Measurements from ENCODE around the gene ATRIP. TPM values are rescaled to one million over a fixed set of nuclear protein-coding genes. Genes with fewer than 3 reads are reported as not detected.

ATRIP gene
- total RNA-seq, 1 experiment from 2014 or later = 4.0 TPM

DNA sequence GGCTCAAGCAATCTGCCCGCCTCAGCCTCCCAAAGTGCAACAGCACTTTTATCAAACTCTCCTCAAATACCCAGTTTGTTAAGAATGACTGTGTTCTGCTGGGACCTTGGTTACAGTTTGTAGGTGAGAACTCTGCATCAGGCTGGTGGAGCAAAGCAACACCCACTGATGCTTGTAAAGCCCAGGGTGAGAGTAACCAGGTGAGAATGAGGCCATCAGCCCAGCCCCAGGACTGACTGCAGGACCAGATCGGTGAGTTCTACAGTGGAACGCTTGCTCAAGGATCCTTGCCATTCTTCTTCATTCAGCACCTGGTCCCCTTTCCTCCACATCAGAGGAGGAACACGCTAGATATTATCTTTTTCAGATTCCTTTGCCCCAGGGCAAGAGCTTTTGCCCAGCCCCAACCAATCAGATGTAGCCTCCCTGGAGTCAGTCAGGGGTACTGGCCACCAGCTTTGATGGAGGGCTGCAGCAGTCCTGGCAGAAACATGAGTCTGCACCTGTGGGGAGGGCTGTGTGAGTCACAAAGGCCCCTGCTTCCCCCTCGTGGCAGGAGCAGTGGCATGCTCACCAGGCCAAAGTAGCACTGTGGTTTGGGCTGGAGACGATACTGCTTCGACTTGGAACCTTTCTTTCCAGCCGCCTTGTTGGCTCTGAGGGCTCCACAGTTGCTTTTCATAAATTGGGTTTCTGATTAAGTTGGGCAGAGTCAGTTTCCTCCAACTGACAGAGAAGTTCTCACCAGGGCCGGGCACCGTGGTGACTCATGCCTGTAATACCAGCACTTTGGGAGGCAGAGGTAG lies 60.9 kb downstream of the ATRIP start:
- DNase-seq (ENCODE audit: low read depth) = peak; percentile 85
- in situ Hi-C loops (cut with HindIII; ENCODE audit: low pct_unique_long_range_greater_than_20kb, low sequenced_read_pairs) = no loop called here

DNA sequence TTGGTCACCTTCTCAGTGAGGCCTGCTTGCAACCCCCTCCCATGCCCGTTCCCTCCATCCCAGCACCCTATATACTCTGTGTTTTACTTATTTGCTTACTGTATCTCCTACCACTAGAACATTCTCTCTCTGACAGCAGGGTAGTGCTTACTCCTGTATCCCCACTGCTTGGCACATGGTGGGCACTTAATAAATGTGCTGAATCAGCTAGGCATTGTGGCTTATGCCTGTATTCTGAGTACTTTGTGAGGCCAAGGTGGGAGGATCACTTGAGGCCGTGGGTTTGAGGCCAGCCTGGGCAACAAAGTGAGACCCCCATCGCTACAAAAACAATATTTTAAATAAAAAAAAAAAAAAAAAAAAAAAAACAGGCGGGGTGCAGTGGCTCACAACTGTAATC lies 65.0 kb downstream of the ATRIP start:
- no peak for DNase-seq (ENCODE audit: low read depth)
- in situ Hi-C loops (cut with HindIII; ENCODE audit: low pct_unique_long_range_greater_than_20kb, low sequenced_read_pairs) = no loop called here

DNA sequence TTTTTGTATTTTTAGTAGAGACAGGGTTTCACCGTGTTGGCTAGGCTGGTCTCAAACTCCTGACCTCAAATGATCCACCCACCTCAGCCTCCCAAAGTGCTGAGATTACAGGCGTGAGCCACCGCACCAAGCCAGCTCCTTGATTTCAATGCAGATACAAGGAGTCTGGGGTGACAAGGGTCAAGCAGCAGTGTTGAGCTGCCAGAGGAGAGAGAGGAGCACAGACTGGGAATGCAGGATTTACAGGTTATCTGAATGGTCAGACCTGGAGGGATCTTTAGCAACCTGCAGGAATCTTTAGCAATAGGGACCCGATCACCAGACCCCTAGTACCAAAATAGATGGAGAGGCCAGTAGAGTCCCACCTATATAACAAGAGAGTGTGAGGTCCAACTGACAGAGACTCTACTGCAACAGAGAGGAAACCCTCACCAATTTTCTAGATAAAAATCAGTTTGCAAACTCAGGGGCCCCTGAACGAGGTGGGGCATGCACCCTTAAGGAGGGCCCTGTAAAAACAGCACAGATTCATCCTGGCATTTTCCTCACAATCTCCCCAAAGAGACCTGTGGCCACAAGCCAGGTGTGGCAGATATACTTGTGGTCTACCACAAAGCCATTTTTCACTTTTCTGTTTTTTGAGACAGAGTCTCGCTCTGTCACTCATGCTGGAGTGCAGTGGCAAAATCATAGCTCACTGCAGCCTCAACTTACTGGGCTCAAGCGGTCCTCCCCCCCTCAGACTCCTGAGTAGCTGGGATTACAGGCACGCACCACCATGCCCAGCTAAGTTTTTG lies 68.1 kb downstream of the ATRIP start:
- DNase-seq (ENCODE audit: low read depth) = no peak
- in situ Hi-C loops (cut with HindIII; ENCODE audit: low pct_unique_long_range_greater_than_20kb, low sequenced_read_pairs) = no loop called here

Other genes starting within 250 kb of the ATRIP start
- not detected in 2 replicates for gene CAMP, start 223.2 kb upstream of the ATRIP start, total RNA-seq (2014; rRNA removed; shearing (Covaris generic); ENCODE audit: low replicate concordance)
- gene ZNF589, start 205.6 kb upstream of the ATRIP start, total RNA-seq (2014; rRNA removed; shearing (Covaris generic); ENCODE audit: low replicate concordance) = 0.68 and 1.5 TPM in 2 replicates
- gene NME6, start 145.4 kb upstream of the ATRIP start, total RNA-seq (2014; rRNA removed; shearing (Covaris generic); ENCODE audit: low replicate concordance) = 39.9 and 45.3 TPM in 2 replicates
- not detected in 2 replicates for gene SPINK8, start 113.1 kb upstream of the ATRIP start, total RNA-seq (2014; rRNA removed; shearing (Covaris generic); ENCODE audit: low replicate concordance)
- gene FBXW12, start 74.5 kb upstream of the ATRIP start, total RNA-seq (2014; rRNA removed; shearing (Covaris generic); ENCODE audit: low replicate concordance) = not detected in 2 replicates
- 17.8 and 24.8 TPM in 2 replicates for gene PLXNB1, start 16.7 kb upstream of the ATRIP start, total RNA-seq (2014; rRNA removed; shearing (Covaris generic); ENCODE audit: low replicate concordance)
- gene CCDC51, start 6.6 kb upstream of the ATRIP start, total RNA-seq (2014; rRNA removed; shearing (Covaris generic); ENCODE audit: low replicate concordance) = 49.6 and 59.3 TPM in 2 replicates
- 418 and 765 TPM in 2 replicates for gene TMA7, start 6.5 kb upstream of the ATRIP start, total RNA-seq (2014; rRNA removed; shearing (Covaris generic); ENCODE audit: low replicate concordance)
- gene SHISA5, start 57.4 kb downstream of the ATRIP start, total RNA-seq (2014; rRNA removed; shearing (Covaris generic); ENCODE audit: low replicate concordance) = 118 and 132 TPM in 2 replicates
- 16.9 and 23.8 TPM in 2 replicates for gene PFKFB4, start 110.1 kb downstream of the ATRIP start, total RNA-seq (2014; rRNA removed; shearing (Covaris generic); ENCODE audit: low replicate concordance)
- 0.52 and 1.2 TPM in 2 replicates for gene UCN2, start 117.0 kb downstream of the ATRIP start, total RNA-seq (2014; rRNA removed; shearing (Covaris generic); ENCODE audit: low replicate concordance)
- gene COL7A1, start 148.6 kb downstream of the ATRIP start, total RNA-seq (2014; rRNA removed; shearing (Covaris generic); ENCODE audit: low replicate concordance) = 72.6 and 84.9 TPM in 2 replicates
- 232 and 416 TPM in 2 replicates for gene UQCRC1, start 162.9 kb downstream of the ATRIP start, total RNA-seq (2014; rRNA removed; shearing (Covaris generic); ENCODE audit: low replicate concordance)
- gene TMEM89, start 175.0 kb downstream of the ATRIP start, total RNA-seq (2014; rRNA removed; shearing (Covaris generic); ENCODE audit: low replicate concordance) = not detected in 2 replicates
- 12.8 and 14.8 TPM in 2 replicates for gene SLC26A6, start 188.7 kb downstream of the ATRIP start, total RNA-seq (2014; rRNA removed; shearing (Covaris generic); ENCODE audit: low replicate concordance)
- gene CELSR3, start 216.1 kb downstream of the ATRIP start, total RNA-seq (2014; rRNA removed; shearing (Covaris generic); ENCODE audit: low replicate concordance) = 2.1 and 3.6 TPM in 2 replicates
- gene NCKIPSD, start 239.2 kb downstream of the ATRIP start, total RNA-seq (2014; rRNA removed; shearing (Covaris generic); ENCODE audit: low replicate concordance) = 4.0 and 25.1 TPM in 2 replicates